SU-DHL-6 (cell line): ENCODE measurements around the gene RBM15B.

Experiments used
- H2AFZ ChIP-seq: fragments of 200-600 bp; sonication (generic); 2 replicates; pipeline ENCODE4 v1.6.1; 2014; ENCODE audit warnings: low read depth, mild to moderate bottlenecking, moderate library complexity, mixed read lengths, antibody characterized with exemption, low read length; ENCODE audit not compliant: severe bottlenecking
- H3F3A ChIP-seq: fragments of 200-600 bp; shearing (Covaris generic); 2 replicates; pipeline ENCODE4 v1.6.0; 2016; ENCODE audit warnings: antibody characterized with exemption, mild to moderate bottlenecking; ENCODE audit not compliant: insufficient read depth
- H3K27ac ChIP-seq: fragments of 200-600 bp; sonication (generic); 2 replicates; pipeline ENCODE4 v1.5.1; 2016; ENCODE audit warnings: low read depth, mild to moderate bottlenecking, low read length, moderate library complexity, mixed read lengths
- H3K27me3 ChIP-seq: fragments of 200-600 bp; sonication (generic), shearing (Covaris generic); 2 replicates; pipeline ENCODE4 v1.6.0; 2014; ENCODE audit warnings: mild to moderate bottlenecking, low read length
- H3K36me3 ChIP-seq: fragments of 200-600 bp; sonication (generic); 2 replicates; pipeline ENCODE4 v1.6.1; 2014; ENCODE audit warnings: mild to moderate bottlenecking, low read length, mixed read lengths
- H3K4me2 ChIP-seq: fragments of 300-600, 200-600 bp; shearing (Covaris generic), sonication (generic); 2 replicates; pipeline ENCODE4 v1.6.0; 2014; ENCODE audit warnings: low read length, low read depth, mild to moderate bottlenecking; ENCODE audit not compliant: poor library complexity, severe bottlenecking
- H3K4me3 ChIP-seq: fragments of 200-600 bp; sonication (generic); 2 replicates; pipeline ENCODE4 v1.5.1; 2014; ENCODE audit warnings: antibody characterized with exemption, low read length, mild to moderate bottlenecking, mixed read lengths; ENCODE audit not compliant: insufficient read depth, poor library complexity, severe bottlenecking
- H3K79me2 ChIP-seq: fragments of 200-600 bp; sonication (generic); 2 replicates; pipeline ENCODE4 v1.6.1; 2014; ENCODE audit warnings: mild to moderate bottlenecking, low read length, moderate library complexity; ENCODE audit not compliant: insufficient read depth
- H3K9ac ChIP-seq: fragments of 200-600 bp; sonication (generic); 2 replicates; pipeline ENCODE4 v1.7.0; 2014; ENCODE audit warnings: mild to moderate bottlenecking, low read length
- H3K9me2 ChIP-seq: fragments of 200-600 bp; sonication (generic); replicated peaks from 2 replicates; pipeline ENCODE4 v1.6.1; 2014; ENCODE audit warnings: low read length; ENCODE audit not compliant: insufficient read depth
- H3K9me3 ChIP-seq: fragments of 200-600 bp; sonication (generic); 2 replicates; pipeline ENCODE4 v1.6.1; 2014; ENCODE audit warnings: low read length, mixed read lengths; ENCODE audit not compliant: insufficient read depth
- H4K20me1 ChIP-seq: fragments of 200-600 bp; sonication (generic); 2 replicates; pipeline ENCODE4 v1.6.1; 2014; ENCODE audit warnings: low read depth, mild to moderate bottlenecking, antibody characterized with exemption, low read length, moderate library complexity, mixed read lengths
- CTCF ChIP-seq: fragments of 200-600 bp; sonication (generic); IDR thresholded peaks from one replicate; pipeline ENCODE4 v1.5.1; 2017; ENCODE audit warnings: antibody characterized with exemption, mild to moderate bottlenecking, low read length, moderate library complexity; ENCODE audit not compliant: insufficient read depth, poor library complexity, severe bottlenecking
- EZH2phosphoT487 ChIP-seq: fragments of 200-600 bp; sonication (generic), shearing (Covaris generic); conservative IDR thresholded peaks from 2 replicates; pipeline ENCODE4 v1.6.1; 2018; ENCODE audit warnings: mild to moderate bottlenecking, antibody characterized with exemption, low read length, moderate library complexity, mixed read lengths

The RBM15B gene

GRCh38 chr3:51375136-51375535, 15.9 kb upstream of the RBM15B start:
- no peak overlapping the region for H3K27ac ChIP-seq
- H3K79me2 ChIP-seq: no peaks in the 10 kb centered on the region
- H3K27me3 ChIP-seq: no peaks in the 10 kb centered on the region
- H3F3A ChIP-seq: no peaks in the 10 kb centered on the region
- H4K20me1 ChIP-seq: no peaks in the 10 kb centered on the region
- no peak overlapping the region for H2AFZ ChIP-seq
- no peak overlapping the region for H3K4me2 ChIP-seq
- H3K36me3 ChIP-seq: no peaks in the 10 kb centered on the region
- no peaks in the 10 kb centered on the region for H3K9me3 ChIP-seq
- no peak for TF ChIP-seq EZH2phosphoT487
- TF ChIP-seq CTCF: no peak
- no peaks in the 10 kb centered on the region for H3K9me2 ChIP-seq
- no peak overlapping the region for H3K4me3 ChIP-seq
- no peak overlapping the region for H3K9ac ChIP-seq

GRCh38 chr3:51375571-51375970, 15.5 kb upstream of the RBM15B start:
- H4K20me1 ChIP-seq: no peaks in the 10 kb centered on the region
- TF ChIP-seq EZH2phosphoT487 (no peak), CTCF (no peak)

GRCh38 chr3:51378065-51378464, 13.0 kb upstream of the RBM15B start:
- TF ChIP-seq CTCF (no peak), EZH2phosphoT487 (no peak)
- H3K4me3 ChIP-seq: no peak overlapping the region
- H3K79me2 ChIP-seq: no peaks in the 10 kb centered on the region
- no peaks in the 10 kb centered on the region for H4K20me1 ChIP-seq
- no peaks in the 10 kb centered on the region for H3K27me3 ChIP-seq
- no peaks in the 10 kb centered on the region for H3F3A ChIP-seq
- no peak overlapping the region for H3K4me2 ChIP-seq
- no peaks in the 10 kb centered on the region for H3K9me3 ChIP-seq
- H3K9me2 ChIP-seq: no peaks in the 10 kb centered on the region
- no peak overlapping the region for H3K9ac ChIP-seq
- H3K27ac ChIP-seq: no peak overlapping the region
- no peak overlapping the region for H2AFZ ChIP-seq
- H3K36me3 ChIP-seq: no peaks in the 10 kb centered on the region

More at GRCh38 chr3:51375571-51375970, 15.5 kb upstream of the RBM15B start:
- Histone ChIP-seq H3F3A (no peaks in the 10 kb centered on the region), H3K36me3 (no peaks in the 10 kb centered on the region), H3K9me2 (no peaks in the 10 kb centered on the region), H3K79me2 (no peaks in the 10 kb centered on the region), H3K27ac (no peak overlapping the region), H2AFZ (no peak overlapping the region), H3K4me2 (no peak overlapping the region), H3K9me3 (no peaks in the 10 kb centered on the region), H3K4me3 (no peak overlapping the region), H3K9ac (no peak overlapping the region), H3K27me3 (no peaks in the 10 kb centered on the region)
